HUES48 (cell line): ENCODE measurements around the gene PNRC2.
"Not testable (repeated sequence)": the region's sequence is repeated elsewhere in the genome, so short reads cannot be mapped to it uniquely, and the experiment has no call there.

Experiments
- H3K27ac ChIP-seq: one replicate; pipeline ENCODE4 v1.7.0; 2013; ENCODE audit warnings: low read depth, low read length, inconsistent platforms
- H3K27me3 ChIP-seq: 2 replicates; pipeline ENCODE4 v1.6.1; 2013; ENCODE audit warnings: mild to moderate bottlenecking, low read length; ENCODE audit not compliant: control insufficient read depth, insufficient read depth
- H3K36me3 ChIP-seq: 2 replicates; pipeline ENCODE4 v1.6.1; 2013; ENCODE audit warnings: low read length; ENCODE audit not compliant: control insufficient read depth, insufficient read depth
- H3K4me1 ChIP-seq: 2 replicates; pipeline ENCODE4 v1.6.1; 2013; ENCODE audit warnings: mild to moderate bottlenecking, low read length; ENCODE audit not compliant: control insufficient read depth, insufficient read depth
- H3K4me3 ChIP-seq: 2 replicates; pipeline ENCODE4 v1.5.1; 2013; ENCODE audit warnings: mild to moderate bottlenecking, low read depth, low read length
- H3K9ac ChIP-seq: 2 replicates; pipeline ENCODE4 v1.6.1; 2013; ENCODE audit warnings: mild to moderate bottlenecking, low read depth, low read length, moderate library complexity
- H3K9me3 ChIP-seq: 2 replicates; pipeline ENCODE4 v1.6.1; 2013; ENCODE audit warnings: low read length; ENCODE audit not compliant: control insufficient read depth, insufficient read depth

Gene PNRC2

DNA sequence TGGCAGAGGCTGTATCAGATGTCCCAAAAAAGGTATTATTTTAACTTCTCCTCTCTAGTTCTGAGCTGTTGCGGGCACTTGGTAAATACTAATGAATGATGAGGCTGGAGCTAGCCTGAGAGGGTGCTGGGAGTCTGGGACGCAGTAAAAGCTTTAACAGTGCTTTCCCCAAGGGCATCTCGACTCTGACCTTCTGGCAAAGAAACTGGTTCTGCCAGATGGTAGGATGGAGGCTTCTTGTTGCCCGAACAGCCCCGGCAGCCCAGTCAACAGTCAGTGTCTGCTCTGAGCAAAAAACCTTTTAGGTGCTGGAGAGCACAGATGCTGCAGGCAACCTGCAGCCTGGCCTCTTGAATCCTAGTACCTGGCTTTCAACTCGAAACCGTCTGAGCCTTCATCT is 2.5 kb upstream of the PNRC2 start:
- H3K27ac ChIP-seq: no peak overlapping the region
- H3K27me3 ChIP-seq: no peaks in the 10 kb centered on the region
- no peaks in the 10 kb centered on the region for H3K9me3 ChIP-seq
- H3K36me3 ChIP-seq: peaks cover 12% of the 10 kb centered on the region
- no peak overlapping the region for H3K4me3 ChIP-seq
- H3K9ac ChIP-seq: no peak overlapping the region
- peaks cover 11% of the 10 kb centered on the region for H3K4me1 ChIP-seq

GRCh38 chr1:23958040-23958809 is 1.4 kb upstream of the PNRC2 start:
- H3K36me3 ChIP-seq: peaks cover 15% of the 10 kb centered on the region
- H3K9me3 ChIP-seq, H3K27me3 ChIP-seq: not testable (repeated sequence)
- H3K9ac ChIP-seq: peak overlapping the region; percentile 81
- H3K27ac ChIP-seq: peak overlapping the region; percentile 100
- H3K4me3 ChIP-seq: peak overlapping the region; percentile 98
- peaks cover 11% of the 10 kb centered on the region for H3K4me1 ChIP-seq

DNA sequence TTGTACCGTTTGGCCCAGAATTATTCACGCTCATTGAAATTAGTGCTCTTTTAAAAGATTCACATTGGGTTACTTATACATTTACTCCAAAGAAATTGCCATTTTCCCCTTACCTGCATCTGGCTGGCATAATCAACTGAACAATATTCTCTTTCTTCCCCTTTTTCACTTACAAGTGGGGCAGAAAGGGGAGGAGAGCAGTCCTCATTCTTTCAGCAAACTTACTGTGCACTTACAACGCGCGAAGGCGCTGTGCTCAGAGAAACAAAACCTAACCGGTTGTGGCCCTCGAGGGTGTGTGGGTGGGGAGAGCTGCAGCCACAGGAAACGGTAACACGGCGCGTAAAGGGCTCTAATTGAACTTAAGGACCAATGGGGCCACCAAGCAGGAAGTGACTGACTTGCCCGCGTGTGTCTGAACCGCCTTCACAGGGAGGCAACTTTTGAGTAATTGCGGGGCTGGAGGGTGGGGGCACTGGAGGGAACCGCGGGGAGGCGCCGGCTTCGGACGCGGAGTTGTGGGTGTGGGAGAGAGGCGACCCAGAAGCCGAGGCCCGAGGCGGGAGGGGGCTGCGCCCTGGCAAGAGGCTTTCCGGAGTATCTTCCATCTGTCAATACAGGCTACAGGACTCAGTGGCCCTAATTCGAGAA is 693 bp upstream of the PNRC2 start:
- H3K36me3 ChIP-seq: peaks cover 22% of the 10 kb centered on the region
- no peaks in the 10 kb centered on the region for H3K9me3 ChIP-seq
- peaks cover 11% of the 10 kb centered on the region for H3K4me1 ChIP-seq
- peak overlapping the region; percentile 98 for H3K4me3 ChIP-seq
- peak overlapping the region; percentile 100 for H3K27ac ChIP-seq
- peak overlapping the region; percentile 81 for H3K9ac ChIP-seq
- no peaks in the 10 kb centered on the region for H3K27me3 ChIP-seq

DNA sequence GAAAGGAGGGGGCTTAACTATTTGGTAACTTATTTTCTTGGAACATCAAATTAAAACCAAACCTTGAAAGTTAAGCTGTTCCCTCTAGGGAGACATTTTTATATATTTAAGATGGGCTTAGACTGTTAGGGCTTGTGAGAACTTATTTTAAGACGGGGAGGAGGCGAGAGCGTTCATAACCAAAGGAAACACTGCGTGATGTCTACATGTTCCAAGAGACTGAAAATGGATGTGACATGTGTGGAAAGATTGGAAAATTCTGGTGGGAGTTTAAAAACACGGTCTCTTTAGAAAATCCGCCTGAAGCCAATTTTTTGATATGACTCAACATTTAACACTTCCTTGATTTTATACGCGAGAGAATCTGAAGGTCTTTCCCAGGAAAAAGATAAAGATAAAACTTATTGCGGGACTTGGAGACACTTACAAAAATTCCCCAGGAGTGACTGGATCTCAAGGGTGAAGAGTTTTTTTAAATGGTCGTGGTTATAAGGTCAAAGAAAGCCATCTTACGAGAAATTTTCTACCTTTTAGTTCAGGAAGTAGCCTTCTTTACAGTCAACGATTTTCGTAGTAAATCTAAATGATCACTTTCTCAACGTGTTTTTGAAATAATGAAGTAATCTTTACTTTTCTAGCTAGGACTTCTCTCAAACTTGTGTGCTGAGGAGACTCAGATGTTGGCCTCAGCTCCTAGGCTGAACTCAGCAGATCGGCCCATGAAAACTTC is 828 bp downstream of the PNRC2 start:
- Histone ChIP-seq H3K4me3 (peak overlapping the region; percentile 98), H3K9ac (peak overlapping the region; percentile 100), H3K36me3 (peaks cover 37% of the 10 kb centered on the region), H3K27me3 (no peaks in the 10 kb centered on the region), H3K9me3 (no peaks in the 10 kb centered on the region), H3K4me1 (peaks cover 11% of the 10 kb centered on the region), H3K27ac (peak overlapping the region; percentile 100)

GRCh38 chr1:23963617-23964234 is 4.1 kb downstream of the PNRC2 start:
- H3K4me3 ChIP-seq: no peak overlapping the region
- peaks cover 4% of the 10 kb centered on the region; the same call in 1 of the 2 replicates for H3K4me1 ChIP-seq
- no peak overlapping the region for H3K9ac ChIP-seq
- peaks cover 68% of the 10 kb centered on the region for H3K36me3 ChIP-seq
- peak overlapping the region; percentile 68 for H3K27ac ChIP-seq
- no peaks in the 10 kb centered on the region for H3K9me3 ChIP-seq
- H3K27me3 ChIP-seq: no peaks in the 10 kb centered on the region

GRCh38 chr1:23964235-23964668 is 4.6 kb downstream of the PNRC2 start:
- no peaks in the 10 kb centered on the region for H3K9me3 ChIP-seq
- H3K9ac ChIP-seq: no peak overlapping the region
- H3K27me3 ChIP-seq: no peaks in the 10 kb centered on the region
- peak overlapping the region; percentile 68 for H3K27ac ChIP-seq
- no peak overlapping the region for H3K4me3 ChIP-seq
- H3K4me1 ChIP-seq: 0 out of 2 replicates have a peak, but pooled peaks cover 4% of the 10 kb centered on the region
- H3K36me3 ChIP-seq: peaks cover 74% of the 10 kb centered on the region

GRCh38 chr1:23964790-23965740 is 5.4 kb downstream of the PNRC2 start:
- Histone ChIP-seq H3K36me3 (peaks cover 82% of the 10 kb centered on the region), H3K27ac (peak overlapping the region; percentile 68), H3K9me3 (no peaks in the 10 kb centered on the region), H3K9ac (no peak overlapping the region), H3K4me1 (0 out of 2 replicates have a peak, but pooled peaks cover 4% of the 10 kb centered on the region), H3K27me3 (no peaks in the 10 kb centered on the region), H3K4me3 (no peak overlapping the region)

GRCh38 chr1:23966973-23967493 is 7.4 kb downstream of the PNRC2 start:
- Histone ChIP-seq H3K9ac (no peak overlapping the region), H3K27ac (no peak overlapping the region), H3K27me3 (no peaks in the 10 kb centered on the region), H3K36me3 (peaks cover 88% of the 10 kb centered on the region), H3K9me3 (no peaks in the 10 kb centered on the region), H3K4me3 (no peak overlapping the region), H3K4me1 (no peaks in the 10 kb centered on the region)

GRCh38 chr1:23967871-23968270 is 8.2 kb downstream of the PNRC2 start:
- Histone ChIP-seq H3K4me3 (no peak overlapping the region), H3K36me3 (peaks cover 95% of the 10 kb centered on the region), H3K9me3 (no peaks in the 10 kb centered on the region), H3K9ac (no peak overlapping the region), H3K27ac (no peak overlapping the region), H3K4me1 (no peaks in the 10 kb centered on the region), H3K27me3 (no peaks in the 10 kb centered on the region)
